SK-MEL-5 (cell line): ENCODE measurements around the gene CLUH. TPM values are rescaled to one million over a fixed set of nuclear protein-coding genes. Genes with fewer than 3 reads are reported as not detected.
A peak's percentile ranks its signal among the peaks of the same experiment; 100 is the strongest.

ENCODE experiments used
- DNase-seq: peaks from one replicate; pipeline ENCODE4 v3.0.0-alpha.2; 2016; ENCODE audit warnings: low read depth, low spot score
- in situ Hi-C: cut with HindIII; loops from 2 replicates; pipeline ENCODE4 v1.10.0; 2016; ENCODE audit warnings: low sequenced_read_pairs, high pct_unique_total_duplicates, low pct_unique_long_range_greater_than_20kb
- total RNA-seq: library from RNA; depleted of rRNA; stranded (reverse); fragments of >200 nt; shearing (Covaris generic); gene quantifications from 2 replicates; pipeline ENCODE4 v1.2.3, GENCODE V29; 2014

CLUH gene
- total RNA-seq, 1 experiment from 2014 or later = 56.1 TPM

DNA sequence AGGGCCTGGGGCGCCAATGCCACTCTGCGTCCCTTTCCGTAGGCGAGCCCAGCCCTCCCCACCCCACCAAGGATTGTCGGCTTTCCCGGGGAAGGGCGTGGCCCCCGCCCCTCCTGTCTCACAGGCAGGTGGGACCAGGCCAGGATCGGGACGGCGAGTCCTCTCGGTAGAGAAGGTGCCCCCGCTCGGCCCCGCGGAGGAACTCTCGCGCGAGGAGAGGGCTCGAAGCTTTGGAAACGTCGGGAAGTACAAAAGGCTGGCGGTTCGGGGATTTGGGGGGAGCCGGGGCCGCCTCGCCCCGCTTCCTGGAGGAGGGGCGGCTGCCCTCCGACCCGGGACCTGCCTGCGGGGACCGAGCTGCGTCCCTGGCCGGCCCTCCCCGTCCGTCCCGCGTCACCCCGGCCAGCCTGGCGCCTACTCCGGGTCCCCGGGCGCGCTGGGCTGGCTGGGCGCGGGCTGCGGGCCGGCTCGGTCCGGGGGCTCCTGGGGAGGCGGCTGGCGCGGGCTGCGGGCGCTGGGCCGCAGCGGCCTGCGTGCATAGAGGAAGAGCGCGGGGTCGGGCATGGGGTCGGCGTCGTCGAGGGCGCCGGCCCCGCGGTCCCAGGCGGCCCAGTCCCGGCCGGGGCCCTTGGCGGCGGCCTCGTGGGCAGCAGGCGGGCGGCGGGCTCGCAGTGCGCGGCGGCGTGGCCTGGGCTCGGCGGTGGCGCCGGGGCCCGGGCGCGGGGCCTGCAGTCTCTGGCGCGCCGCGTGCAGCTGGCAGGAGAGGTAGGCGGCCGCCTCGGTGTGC lies 12.6 kb upstream of the CLUH start:
- in situ Hi-C loops = no loop called here
- DNase-seq = no peak

DNA sequence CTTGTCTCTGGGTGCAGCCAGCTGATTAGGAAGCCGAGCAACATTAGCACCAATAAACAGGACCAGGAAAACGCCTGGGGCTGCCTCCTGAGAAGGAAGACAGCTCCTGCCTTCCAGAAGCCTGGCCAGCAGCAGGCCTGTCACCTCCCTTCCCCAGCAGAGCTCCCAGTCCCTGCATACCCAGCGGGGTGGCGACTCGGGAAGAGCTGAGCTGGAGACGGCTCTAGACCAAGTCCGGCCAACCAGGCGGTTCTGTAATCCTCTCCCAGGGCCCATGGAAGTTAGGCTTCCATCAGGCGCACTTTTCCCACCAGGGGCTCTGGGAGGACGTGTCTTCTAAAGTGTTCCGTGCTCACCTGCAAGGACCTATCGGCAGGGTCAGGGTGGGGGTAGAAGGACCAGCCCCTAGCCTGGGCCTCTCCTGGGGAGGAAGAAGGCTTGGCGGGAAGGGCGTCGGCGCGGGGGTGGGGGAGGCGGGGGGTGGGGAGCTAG lies 12.0 kb upstream of the CLUH start:
- in situ Hi-C loops = no loop called here
- no peak for DNase-seq

DNA sequence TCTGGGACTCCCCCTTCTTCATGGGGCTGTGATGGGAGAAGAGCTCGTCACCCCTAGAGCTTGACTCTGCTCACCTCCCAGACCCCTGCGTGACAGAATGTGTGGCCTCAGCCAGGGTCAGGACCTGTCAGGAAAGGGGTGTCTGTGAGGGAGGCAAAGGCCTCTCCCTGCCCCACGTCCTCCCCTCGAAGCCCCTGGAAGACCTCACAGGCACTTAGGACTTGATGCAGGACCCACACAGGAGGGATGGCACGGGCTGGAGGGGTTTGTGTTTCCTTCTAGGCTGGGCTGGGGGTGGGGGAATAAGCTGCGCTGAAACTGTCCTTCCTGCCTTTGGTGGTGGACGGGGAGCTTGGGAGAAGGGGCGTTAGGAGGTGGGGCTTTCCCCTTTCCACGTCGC lies 11.0 kb upstream of the CLUH start:
- no peak for DNase-seq

DNA sequence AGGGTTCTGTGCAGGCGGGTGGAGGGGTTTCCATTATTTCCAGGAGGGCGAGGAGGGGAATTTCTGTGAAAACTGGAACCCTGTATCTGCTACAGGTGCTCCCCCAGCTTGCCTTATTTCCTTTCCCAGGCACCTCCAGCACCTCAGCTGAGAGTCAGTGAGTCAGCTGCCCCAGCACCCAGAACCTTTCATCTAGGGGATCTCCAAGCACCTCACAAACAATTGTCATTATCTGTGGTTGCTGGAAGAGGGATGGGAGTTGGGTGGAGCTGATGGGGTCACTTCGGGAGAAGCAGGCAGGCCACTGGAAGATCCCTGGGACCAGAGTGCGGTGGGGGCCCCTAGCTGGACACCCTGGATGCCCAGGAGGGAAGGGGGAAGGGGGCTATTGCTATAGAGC lies 10.0 kb upstream of the CLUH start:
- in situ Hi-C loops = no loop called here
- no peak for DNase-seq

More for the DNA sequence above, 11.0 kb upstream of the CLUH start:
- in situ Hi-C loops = no loop called here

DNA sequence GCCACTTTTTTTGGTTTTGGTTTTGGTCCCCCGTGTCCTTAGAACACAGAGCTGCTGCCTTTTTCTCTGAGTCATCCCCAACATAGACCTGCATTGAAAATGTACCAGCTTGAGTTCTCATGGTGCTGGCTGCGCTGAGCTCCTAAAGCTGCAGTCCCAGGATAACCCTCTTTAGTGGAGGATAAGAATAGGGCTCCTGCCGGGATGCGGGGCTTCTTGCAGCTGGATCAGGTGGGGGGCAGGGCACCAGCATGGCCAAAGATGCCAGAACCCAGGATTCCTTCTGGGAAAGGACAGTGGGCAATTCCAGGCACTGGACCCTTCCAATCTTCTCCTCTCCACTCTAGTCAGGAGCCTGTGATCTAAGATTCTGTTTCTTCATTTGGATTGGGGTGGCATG lies 8.3 kb upstream of the CLUH start:
- DNase-seq = no peak
- in situ Hi-C loops = no loop called here

DNA sequence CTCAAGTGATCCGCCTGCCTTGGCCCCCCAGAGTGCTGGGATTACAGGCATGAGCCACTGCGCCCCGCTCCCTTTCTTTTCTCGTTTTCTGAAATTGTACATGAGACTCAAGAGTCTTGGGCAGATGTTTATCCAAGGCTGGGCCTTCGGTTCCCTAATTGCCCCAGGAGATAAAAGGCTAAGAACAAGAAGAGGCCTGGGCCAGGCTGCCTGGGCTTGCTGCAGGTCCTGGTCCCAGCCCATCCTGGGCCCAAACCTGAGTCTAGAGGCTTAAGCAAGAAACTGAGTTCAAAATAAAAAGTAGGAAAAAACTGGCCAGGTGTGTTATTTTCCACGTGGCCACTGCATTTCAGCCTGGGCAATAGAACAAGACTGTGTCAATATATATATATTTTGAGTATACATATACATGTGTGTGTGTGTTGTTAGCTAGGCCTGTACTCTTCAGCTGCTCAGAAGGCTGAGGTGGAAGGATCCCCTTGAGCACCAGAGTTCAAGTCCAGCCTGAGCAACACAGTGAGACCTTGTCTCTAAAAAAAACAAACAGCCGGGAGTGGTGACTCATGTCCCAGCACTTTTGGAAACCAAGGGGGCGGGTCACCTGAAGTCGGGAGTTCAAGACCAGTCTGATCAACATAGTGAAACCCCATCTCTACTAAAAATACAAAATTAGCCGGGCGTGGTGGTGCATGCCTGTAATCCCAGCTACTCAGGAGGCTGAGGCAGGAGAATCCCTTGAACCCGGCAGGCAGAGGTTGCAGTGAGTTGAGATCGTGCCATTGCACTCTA lies 6.8 kb upstream of the CLUH start:
- in situ Hi-C loops = no loop called here
- DNase-seq = no peak

DNA sequence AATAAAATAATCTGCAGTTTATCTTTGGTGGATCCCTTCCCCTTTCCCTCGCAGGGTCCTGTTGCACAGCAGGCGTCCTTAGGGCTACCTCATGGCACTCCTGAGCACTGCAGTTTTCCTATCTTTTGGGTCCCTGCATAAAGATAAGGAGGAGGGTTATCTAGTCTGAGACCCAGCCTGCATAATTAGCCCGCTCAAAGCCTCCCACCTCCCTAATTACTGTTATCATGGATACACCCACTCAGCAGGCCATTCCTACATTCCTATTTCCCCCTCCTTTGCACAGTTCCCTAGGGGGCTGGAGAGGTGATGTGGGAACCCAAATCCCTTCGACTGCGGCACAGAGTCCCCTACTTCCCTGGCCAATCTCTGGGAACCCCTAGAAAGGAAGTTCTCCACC lies 5.1 kb upstream of the CLUH start:
- no peak for DNase-seq
- in situ Hi-C loops = no loop called here

DNA sequence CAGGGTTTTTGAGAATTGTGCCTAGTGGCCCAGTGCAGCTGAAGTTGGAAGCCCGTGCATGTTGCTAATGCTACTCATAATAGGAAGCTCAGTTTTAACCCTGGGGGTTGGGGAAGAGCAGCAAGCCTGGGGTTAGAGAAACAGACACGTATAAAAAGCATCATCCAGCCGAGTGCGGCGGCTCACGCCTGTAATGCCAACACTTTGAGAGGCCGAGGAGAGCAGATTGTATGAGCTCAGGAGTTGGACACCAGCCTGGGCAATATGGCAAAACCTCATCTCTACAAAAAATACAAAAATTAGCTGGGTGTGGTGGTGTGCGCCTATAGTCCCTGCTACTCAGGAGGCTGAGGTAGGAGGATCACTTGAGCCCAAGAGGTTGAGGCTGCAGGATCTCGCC lies 2.3 kb upstream of the CLUH start:
- in situ Hi-C loops = no loop called here
- no peak for DNase-seq

DNA sequence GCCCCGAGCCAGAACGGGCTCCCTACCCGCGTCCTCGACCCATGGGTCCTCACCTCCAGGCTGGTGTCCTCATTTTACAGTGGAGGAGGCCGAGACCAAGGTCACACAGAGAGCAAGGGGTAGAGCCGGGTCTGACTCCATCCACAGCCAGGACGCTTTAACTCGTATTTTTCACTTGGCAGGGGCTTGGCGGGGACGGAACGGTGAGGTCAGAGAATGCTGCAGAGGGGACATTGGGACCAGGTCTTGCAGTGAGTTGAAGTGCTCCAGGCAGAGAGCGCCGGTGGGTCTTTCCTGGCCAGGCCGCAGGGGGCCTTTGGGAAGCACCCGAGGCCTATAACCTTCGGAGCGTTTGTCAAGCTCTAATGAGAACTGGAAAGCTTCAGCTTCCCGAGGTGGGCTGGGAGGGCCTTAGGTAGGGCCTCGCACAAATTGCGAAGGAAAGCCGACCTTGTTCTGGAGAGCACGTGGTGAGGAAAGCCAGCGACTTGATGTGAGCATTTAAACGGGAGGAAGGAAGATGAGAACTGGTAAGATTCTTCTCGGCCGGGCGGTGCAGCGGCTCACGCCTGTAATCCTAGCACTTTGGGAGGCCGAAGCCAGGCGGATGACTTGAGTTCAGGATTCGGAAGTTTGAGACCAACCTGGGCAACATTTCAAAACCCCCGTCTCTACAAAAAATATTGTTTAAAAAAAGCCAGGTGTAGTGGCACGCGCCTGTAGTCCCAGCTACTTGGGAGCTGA lies 908 bp upstream of the CLUH start:
- peak; percentile 25 for DNase-seq
- in situ Hi-C loops = no loop called here

DNA sequence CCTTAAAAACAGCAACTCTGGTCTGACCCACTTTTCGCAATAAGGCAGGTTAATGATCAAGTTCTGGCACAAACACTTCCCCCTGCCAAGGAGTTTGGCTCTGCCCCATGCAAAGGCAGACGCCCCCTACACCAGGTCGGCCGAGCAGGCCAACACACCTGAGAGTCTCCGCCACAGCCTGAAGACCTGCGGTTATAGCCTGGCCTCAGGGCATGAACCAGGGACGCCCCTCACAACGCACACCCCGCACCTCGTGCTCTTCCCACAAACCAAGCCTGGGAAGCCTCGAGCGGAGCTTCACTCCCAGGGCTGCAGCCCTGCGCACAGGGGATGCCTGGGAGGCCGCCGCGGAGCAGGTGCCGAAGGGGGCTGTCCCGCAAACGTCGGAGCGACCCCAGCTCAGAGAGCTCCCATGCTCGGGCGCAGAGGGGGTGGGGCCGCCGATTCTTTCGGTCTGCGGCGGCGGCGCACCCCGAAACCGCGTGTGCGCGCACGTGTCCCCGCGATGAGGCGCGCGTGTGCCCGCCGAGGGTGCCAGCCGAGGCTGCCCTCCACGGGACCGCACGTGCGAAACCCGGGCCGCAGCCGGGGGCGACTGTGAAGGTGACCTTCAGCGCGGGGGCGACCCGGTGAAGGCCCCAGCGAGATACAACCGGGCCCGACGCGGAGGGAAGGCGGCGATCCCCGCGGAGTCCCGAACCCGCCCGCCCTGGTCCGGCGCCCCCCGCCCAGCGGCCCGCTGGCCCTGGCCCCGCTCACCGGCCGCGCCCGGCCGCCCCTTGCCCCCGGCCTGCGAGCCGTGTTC lies 559 bp downstream of the CLUH start:
- peak; percentile 19 for DNase-seq
- in situ Hi-C loops = no loop called here

DNA sequence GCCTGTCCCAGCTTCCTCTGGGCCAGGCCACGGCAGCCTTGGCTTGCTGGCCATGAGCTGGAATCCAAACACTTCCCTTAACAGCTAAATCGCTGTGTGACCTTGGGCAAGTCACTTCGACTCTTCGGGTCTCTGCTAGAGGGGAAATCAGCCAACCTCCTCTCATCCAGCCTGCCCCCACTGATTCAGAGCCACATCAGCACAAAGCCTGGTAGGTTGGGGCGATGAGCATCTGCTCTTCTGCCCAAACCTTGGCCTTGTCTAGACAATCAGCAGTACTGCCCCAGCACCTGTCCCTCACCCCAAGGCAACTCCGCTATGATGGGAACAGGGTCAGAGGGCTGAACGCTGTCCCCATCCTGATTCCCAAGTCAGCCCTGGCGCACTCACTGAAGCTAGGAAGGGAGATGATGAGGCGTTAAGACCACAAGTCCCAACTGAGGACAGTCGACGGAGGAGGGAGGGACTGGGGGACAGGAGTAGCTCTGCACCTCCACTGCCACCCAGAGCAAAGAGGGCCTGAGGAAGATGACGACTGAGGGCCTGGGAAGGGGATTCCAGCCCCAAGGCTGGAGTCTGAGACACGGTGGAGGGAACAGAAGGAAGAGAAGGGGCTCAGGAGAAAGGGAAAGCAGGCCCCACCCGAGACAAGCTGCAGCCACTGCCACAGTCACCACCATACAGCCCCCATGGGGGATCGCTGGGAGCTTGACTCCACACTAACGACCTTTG lies 1.3 kb downstream of the CLUH start:
- in situ Hi-C loops = no loop called here
- no peak for DNase-seq

DNA sequence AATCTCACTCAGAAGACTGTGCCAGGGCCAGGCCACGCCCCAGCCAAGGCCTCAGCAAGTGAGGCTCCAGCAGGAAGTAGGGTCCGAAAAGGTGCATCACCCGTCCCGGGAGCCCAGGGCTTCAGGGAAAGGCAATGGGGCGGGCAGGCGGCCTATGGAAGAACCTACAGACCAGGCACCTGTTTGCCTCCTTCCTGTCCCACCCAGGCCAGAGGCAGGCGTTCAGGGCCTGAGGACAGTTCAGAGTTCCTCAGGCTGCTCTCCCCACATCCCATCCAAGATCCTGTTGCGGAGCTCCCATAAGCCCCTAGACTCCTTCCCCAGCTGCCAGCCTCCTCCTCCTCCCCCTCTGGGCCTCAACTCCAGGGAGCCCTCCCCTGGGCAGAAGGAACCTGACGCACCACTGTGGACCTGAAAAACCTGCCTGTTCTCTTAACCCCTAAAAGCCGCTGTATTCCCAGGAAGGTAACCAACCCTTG lies 2.3 kb downstream of the CLUH start:
- DNase-seq = peak; percentile 30
- in situ Hi-C loops = no loop called here

DNA sequence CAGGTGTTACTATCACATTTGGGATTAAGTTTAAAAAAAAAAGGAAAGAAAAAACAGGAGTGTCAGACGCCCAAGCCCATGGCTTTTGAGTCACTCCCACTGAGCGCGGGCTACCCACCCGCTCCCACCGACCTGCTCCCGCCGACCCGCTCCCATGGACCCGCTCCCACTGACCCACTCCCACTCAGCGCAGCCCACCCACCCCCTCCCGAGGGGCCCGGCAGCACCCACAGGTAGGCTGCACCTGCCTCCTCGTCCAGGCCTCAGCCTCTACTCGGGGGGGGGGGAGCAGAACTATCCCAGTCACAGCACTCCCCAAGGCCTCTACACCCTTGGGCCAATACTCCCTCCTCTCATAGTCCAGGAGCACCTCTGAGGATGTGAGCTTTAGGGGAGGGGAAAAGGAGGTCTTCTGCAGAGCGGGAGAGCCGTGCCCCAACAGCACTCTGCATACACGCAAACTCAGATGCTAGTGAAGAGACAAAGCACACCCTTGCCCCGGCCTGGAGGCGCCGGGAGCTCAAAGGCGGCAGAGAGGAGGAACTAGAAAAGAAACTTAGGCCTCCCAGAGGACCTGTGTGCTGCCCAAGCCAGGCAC lies 2.9 kb downstream of the CLUH start:
- in situ Hi-C loops = no loop called here
- DNase-seq = no peak

DNA sequence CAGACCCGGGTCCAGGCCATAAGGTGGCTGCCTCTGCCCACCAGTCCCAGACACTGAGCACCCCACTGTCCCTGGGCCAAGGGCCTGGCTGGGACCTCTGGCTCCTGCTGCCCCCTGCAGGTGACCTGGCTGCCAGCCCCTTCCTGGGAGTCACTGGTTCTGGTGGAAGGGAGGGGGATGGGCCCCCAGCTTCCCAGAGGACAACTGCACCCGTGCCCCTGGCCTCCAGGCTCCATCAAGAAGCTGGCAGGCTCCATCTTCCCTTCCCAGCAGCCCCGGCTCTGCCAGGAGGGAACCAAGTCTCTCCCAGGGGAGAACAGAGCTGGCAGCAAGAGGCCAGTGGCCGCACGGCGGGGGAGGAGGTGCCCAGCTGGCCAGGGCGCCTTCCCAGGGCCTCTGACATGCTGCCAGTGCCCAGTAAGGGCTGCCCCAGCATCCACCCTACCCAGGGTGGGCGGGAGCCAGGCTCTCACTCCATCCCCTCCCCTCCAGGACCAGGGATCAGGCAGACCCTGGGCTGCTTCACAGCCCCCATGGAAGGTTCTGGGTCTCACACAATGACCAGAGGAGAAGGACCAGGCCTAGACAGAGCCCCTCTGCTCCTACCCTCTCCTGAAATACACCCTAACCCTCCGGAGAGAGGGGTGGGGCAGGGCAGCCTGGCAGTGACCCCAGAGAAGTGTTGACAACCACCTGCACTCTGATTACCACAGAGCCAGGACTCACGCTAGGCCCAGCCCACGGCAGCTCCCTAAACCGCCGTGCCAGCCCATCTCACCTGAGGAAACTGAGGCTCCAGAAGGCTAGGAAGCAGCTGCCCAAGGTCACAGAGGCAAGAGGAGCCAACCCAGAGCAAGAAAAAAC lies 3.6 kb downstream of the CLUH start:
- DNase-seq = peak; percentile 33
- in situ Hi-C loops = no loop called here

DNA sequence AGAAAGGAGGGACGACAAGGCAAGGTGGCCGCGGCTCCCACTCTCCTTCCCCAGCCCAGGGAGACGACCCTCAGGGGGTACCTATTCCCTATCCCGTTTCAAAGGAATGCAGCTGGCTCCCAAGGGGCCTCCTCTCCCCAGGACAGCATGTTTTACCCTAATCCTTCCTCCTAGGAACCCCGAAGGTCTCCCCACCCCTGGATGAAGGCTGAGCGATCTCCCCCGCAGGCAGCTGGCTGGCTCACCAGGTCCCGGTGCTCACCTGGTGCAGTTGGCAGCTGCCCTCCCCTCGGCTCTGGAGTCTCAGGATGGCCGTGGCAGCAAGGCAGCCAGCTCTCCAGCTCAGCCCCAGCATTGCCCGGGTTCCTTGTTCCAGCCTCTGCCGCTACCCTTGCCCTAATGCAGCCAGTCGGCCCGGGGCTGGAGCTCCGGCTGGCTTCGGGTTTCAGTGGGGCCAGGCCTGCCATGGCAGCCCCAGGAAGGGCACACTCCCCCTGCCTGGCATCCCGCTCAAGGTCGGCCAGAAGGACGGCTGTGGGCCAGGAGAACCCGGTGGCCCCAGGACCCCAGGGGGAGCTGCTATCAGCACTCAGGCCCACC lies 4.6 kb downstream of the CLUH start:
- in situ Hi-C loops = no loop called here

More for the DNA sequence above, 4.6 kb downstream of the CLUH start:
- no peak for DNase-seq
